Omental fat pad (tissue), 4 donors: ENCODE data around the gene GPSM3. TPM values are rescaled to one million over a fixed set of nuclear protein-coding genes. Genes with fewer than 3 reads are reported as not detected.

Source experiments
- ATAC-seq: fragments of 150-250 bp; one replicate; pipeline ENCODE4 v1.9.1; 2016; ENCODE audit warnings: mild to moderate bottlenecking, moderate library complexity; ENCODE audit not compliant: low FRiP score
- DNase-seq: peaks from one replicate; pipeline ENCODE4 v3.0.0-alpha.2; 2019; ENCODE audit warnings: low spot score
- CTCF ChIP-seq, 3 donors: fragments of 450-650 bp; IDR thresholded peaks; one replicate each; pipeline ENCODE4 v1.5.1; 2016 to 2017; ENCODE audit warnings: antibody characterized with exemption in 3 of 3, mild to moderate bottlenecking in 3 of 3, moderate library complexity in 2 of 3
- total RNA-seq, 4 donors: library from RNA; depleted of rRNA; stranded (reverse); fragments of >200 nt; gene quantifications; one replicate each; pipeline ENCODE4 v1.1.0, GENCODE V29; 2016

GPSM3 gene
- total RNA-seq, 4 donors from 2014 or later, result 9.7 to 28.3 (median 23.2) TPM

- no peak for TF ChIP-seq CTCF (IDR thresholded peaks at IDR 0.05)
- ATAC-seq (no peak), DNase-seq (no peak)
These were observed 11.8 kb upstream of the GPSM3 start for GRCh38 chr6:32204268-32204715.

GRCh38 chr6:32203426-32204267, 11.2 kb upstream of the GPSM3 start:
- ATAC-seq, result no peak
- TF ChIP-seq CTCF (IDR thresholded peaks at IDR 0.05), result no peak
- DNase-seq, result no peak

- ATAC-seq (no peak), DNase-seq (no peak)
- TF ChIP-seq CTCF (IDR thresholded peaks at IDR 0.05), result no peak
These were observed 9.7 kb upstream of the GPSM3 start for GRCh38 chr6:32202186-32202585.

GRCh38 chr6:32200711-32201475, 8.4 kb upstream of the GPSM3 start:
- ATAC-seq, result no peak
- TF ChIP-seq CTCF (IDR thresholded peaks at IDR 0.05), result no peak
- no peak for DNase-seq

- TF ChIP-seq CTCF (IDR thresholded peaks at IDR 0.05), result no peak
- ATAC-seq, result no peak
- DNase-seq, result no peak
These were observed 6.4 kb upstream of the GPSM3 start for GRCh38 chr6:32198866-32199265.

GRCh38 chr6:32198345-32198696, 5.9 kb upstream of the GPSM3 start:
- TF ChIP-seq CTCF (IDR thresholded peaks at IDR 0.05), result no peak
- no peak for DNase-seq
- ATAC-seq, result no peak
